Measurements from ENCODE around the gene COLQ. TPM values are rescaled to one million over a fixed set of nuclear protein-coding genes. Genes with fewer than 3 reads are reported as not detected.

Gene COLQ
- under 0.01 and 0.38 TPM in 2 replicates for total RNA-seq

GRCh38 chr3:15521573-15521965, at the start of gene COLQ:
Gene COLQ (minus strand): TSS chr3:15521706. CDS start chr3:15521625, 81 bp downstream.
- Histone ChIP-seq H3K4me3 (ENCODE audit: low read depth, low read length) (no peak within 1 kb of the TSS), H3K36me3 (ENCODE audit: control insufficient read depth, insufficient read depth, low read length) (no peaks in the 10 kb centered on the region), H3K27me3 (ENCODE audit: control insufficient read depth, insufficient read depth, low read length) (peaks cover 4% of the 10 kb centered on the region)
- FAIRE-seq: no peak
- DNase-seq (ENCODE audit: low read depth): no peak
- no peak for TF ChIP-seq CTCF (IDR thresholded peaks at IDR 0.05; ENCODE audit: insufficient read depth, low read length, severe bottlenecking)

- Histone ChIP-seq H3K4me3 (ENCODE audit: low read depth, low read length) (no peak overlapping the region), H3K27me3 (ENCODE audit: control insufficient read depth, insufficient read depth, low read length) (no peaks in the 10 kb centered on the region), H3K36me3 (ENCODE audit: control insufficient read depth, insufficient read depth, low read length) (peaks cover 8% of the 10 kb centered on the region)
- no peak for FAIRE-seq
- no peak for TF ChIP-seq CTCF (IDR thresholded peaks at IDR 0.05; ENCODE audit: insufficient read depth, low read length, severe bottlenecking)
- no peak for DNase-seq (ENCODE audit: low read depth)
These were observed 41.7 kb upstream of the COLQ start for GRCh38 chr3:15563190-15563589.

GRCh38 chr3:15562560-15562959, 41.1 kb upstream of the COLQ start:
- no peak for DNase-seq (ENCODE audit: low read depth)
- peak; percentile 55 for FAIRE-seq
- H3K4me3 ChIP-seq (ENCODE audit: low read depth, low read length): no peak overlapping the region
- H3K36me3 ChIP-seq (ENCODE audit: control insufficient read depth, insufficient read depth, low read length): peaks cover 5% of the 10 kb centered on the region
- TF ChIP-seq CTCF (IDR thresholded peaks at IDR 0.05; ENCODE audit: insufficient read depth, low read length, severe bottlenecking): no peak
- H3K27me3 ChIP-seq (ENCODE audit: control insufficient read depth, insufficient read depth, low read length): no peaks in the 10 kb centered on the region

GRCh38 chr3:15558581-15558980, 37.1 kb upstream of the COLQ start:
- Histone ChIP-seq H3K36me3 (ENCODE audit: control insufficient read depth, insufficient read depth, low read length) (peaks cover 4% of the 10 kb centered on the region), H3K4me3 (ENCODE audit: low read depth, low read length) (no peak overlapping the region), H3K27me3 (ENCODE audit: control insufficient read depth, insufficient read depth, low read length) (no peaks in the 10 kb centered on the region)
- DNase-seq (ENCODE audit: low read depth) (no peak), FAIRE-seq (no peak)
- no peak for TF ChIP-seq CTCF (IDR thresholded peaks at IDR 0.05; ENCODE audit: insufficient read depth, low read length, severe bottlenecking)

GRCh38 chr3:15557511-15557946, 36.0 kb upstream of the COLQ start:
- DNase-seq (ENCODE audit: low read depth) (peak; percentile 92), FAIRE-seq (no peak)
- H3K4me3 ChIP-seq (ENCODE audit: low read depth, low read length): no peak overlapping the region
- peak; percentile 45 for TF ChIP-seq CTCF (IDR thresholded peaks at IDR 0.05; ENCODE audit: insufficient read depth, low read length, severe bottlenecking)
- peaks cover 1% of the 10 kb centered on the region for H3K36me3 ChIP-seq (ENCODE audit: control insufficient read depth, insufficient read depth, low read length)
- no peaks in the 10 kb centered on the region for H3K27me3 ChIP-seq (ENCODE audit: control insufficient read depth, insufficient read depth, low read length)

GRCh38 chr3:15556512-15556911, 35.0 kb upstream of the COLQ start:
- DNase-seq (ENCODE audit: low read depth) (no peak), FAIRE-seq (no peak)
- H3K27me3 ChIP-seq (ENCODE audit: control insufficient read depth, insufficient read depth, low read length): no peaks in the 10 kb centered on the region
- peaks cover 1% of the 10 kb centered on the region for H3K36me3 ChIP-seq (ENCODE audit: control insufficient read depth, insufficient read depth, low read length)
- TF ChIP-seq CTCF (IDR thresholded peaks at IDR 0.05; ENCODE audit: insufficient read depth, low read length, severe bottlenecking): no peak
- H3K4me3 ChIP-seq (ENCODE audit: low read depth, low read length): no peak overlapping the region

Measured in bronchial epithelial cell (primary cell).